ENCODE data around the gene GP5. TPM values are rescaled to one million over a fixed set of nuclear protein-coding genes. Genes with fewer than 3 reads are reported as not detected.

GP5 gene
- total RNA-seq, 2 experiments from 2014 or later: 3.3 TPM

- TF ChIP-seq CTCF (IDR thresholded peaks at IDR 0.05): no peak
- CTCF ChIA-PET: no interaction called here
These were observed 26.0 kb downstream of the GP5 start for GRCh38 chr3:194373028-194373427.

GRCh38 chr3:194370753-194371152 is 28.3 kb downstream of the GP5 start:
- CTCF ChIA-PET: no interaction called here
- no peaks in the 10 kb centered on the region for H3K4me1 Mint-ChIP-seq (ENCODE audit: low read depth)
- no peak overlapping the region for H3K4me3 Mint-ChIP-seq
- no peaks in the 10 kb centered on the region for H3K36me3 Mint-ChIP-seq (ENCODE audit: low read depth)
- Histone ChIP-seq H3K27ac (ENCODE audit: low read depth in 1 of 2, low read length in 2 of 2) (no peak overlapping the region), H3K27me3 (ENCODE audit: control insufficient read depth in 1 of 2, insufficient read depth in 2 of 2, low read length in 2 of 2) (peaks cover 8 to 33% of the 10 kb centered on the region in 2 experiments), H3K36me3 (ENCODE audit: insufficient read depth, low read length) (no peaks in the 10 kb centered on the region), H3K4me3 (ENCODE audit: low read length) (no peak overlapping the region), H3K4me1 (ENCODE audit: insufficient read depth, low read length) (no peaks in the 10 kb centered on the region), H3K9me3 (ENCODE audit: control insufficient read depth in 1 of 2, insufficient read depth in 1 of 2, low read length in 2 of 2) (no peaks in the 10 kb centered on the region)
- POLR2A ChIA-PET: no interaction called here
- intact Hi-C loops (cut with DNase I, micrococcal nuclease): no loop called here
- H3K9me3 Mint-ChIP-seq: no peaks in the 10 kb centered on the region
- ATAC-seq (ENCODE audit: poor library complexity): no peak
- no peak for TF ChIP-seq CTCF (IDR thresholded peaks at IDR 0.05)
- no peak for DNase-seq
- H3K27me3 Mint-ChIP-seq: peaks cover 39% of the 10 kb centered on the region
- no peak overlapping the region for H3K27ac Mint-ChIP-seq

More at GRCh38 chr3:194373028-194373427, 26.0 kb downstream of the GP5 start:
- Mint-ChIP-seq H3K27ac (no peak overlapping the region), H3K4me3 (no peak overlapping the region), H3K27me3 (peaks cover 32% of the 10 kb centered on the region), H3K4me1 (ENCODE audit: low read depth) (no peaks in the 10 kb centered on the region), H3K9me3 (no peaks in the 10 kb centered on the region), H3K36me3 (ENCODE audit: low read depth) (no peaks in the 10 kb centered on the region)
- Histone ChIP-seq H3K27ac (ENCODE audit: low read depth in 1 of 2, low read length in 2 of 2) (no peak overlapping the region), H3K27me3 (ENCODE audit: control insufficient read depth in 1 of 2, insufficient read depth in 2 of 2, low read length in 2 of 2) (peaks cover 8 to 28% of the 10 kb centered on the region in 2 experiments), H3K9me3 (ENCODE audit: control insufficient read depth in 1 of 2, insufficient read depth in 1 of 2, low read length in 2 of 2) (no peaks in the 10 kb centered on the region), H3K4me1 (ENCODE audit: insufficient read depth, low read length) (no peaks in the 10 kb centered on the region), H3K4me3 (ENCODE audit: low read length) (no peak overlapping the region), H3K36me3 (ENCODE audit: insufficient read depth, low read length) (no peaks in the 10 kb centered on the region)
- ATAC-seq (ENCODE audit: poor library complexity) (no peak), DNase-seq (no peak)
- POLR2A ChIA-PET: no interaction called here
- intact Hi-C loops (cut with DNase I, micrococcal nuclease): no loop called here

GRCh38 chr3:194369522-194370279 is 29.4 kb downstream of the GP5 start, which contains the start of gene LRRC15:
Gene LRRC15, minus strand, starts transcription at chr3:194369743. Its CDS starts 8,700 bp downstream, at chr3:194361043.
- Mint-ChIP-seq H3K27ac (no peak within 1 kb of the TSS), H3K9me3 (no peaks in the 10 kb centered on the region), H3K4me3 (no peak within 1 kb of the TSS), H3K36me3 (ENCODE audit: low read depth) (no peaks in the 10 kb centered on the region), H3K4me1 (ENCODE audit: low read depth) (no peaks in the 10 kb centered on the region), H3K27me3 (peaks cover 39% of the 10 kb centered on the region)
- no peak within 1 kb of the TSS for H3K4me3 ChIP-seq (ENCODE audit: low read length)
- H3K9me3 ChIP-seq (ENCODE audit: control insufficient read depth in 1 of 2, insufficient read depth in 1 of 2, low read length in 2 of 2): no peaks in the 10 kb centered on the region
- no peak for TF ChIP-seq CTCF (IDR thresholded peaks at IDR 0.05)
- intact Hi-C loops (cut with DNase I, micrococcal nuclease): no loop called here
- H3K36me3 ChIP-seq (ENCODE audit: insufficient read depth, low read length): no peaks in the 10 kb centered on the region
- DNase-seq: no peak
- H3K27ac ChIP-seq (ENCODE audit: low read depth in 1 of 2, low read length in 2 of 2): no peak within 1 kb of the TSS
- H3K4me1 ChIP-seq (ENCODE audit: insufficient read depth, low read length): no peaks in the 10 kb centered on the region
- ATAC-seq (ENCODE audit: poor library complexity): no peak
- peaks cover 8 to 33% of the 10 kb centered on the region in 2 experiments for H3K27me3 ChIP-seq (ENCODE audit: control insufficient read depth in 1 of 2, insufficient read depth in 2 of 2, low read length in 2 of 2)
- ChIA-PET POLR2A (no interaction called here), CTCF (no interaction called here)

All from CD4-positive, alpha-beta T cell (primary cell).